Mesenchymal stem cell (in vitro differentiated cells and primary cell): ENCODE data around the gene LCMT1.

Source experiments
- DNase-seq: peaks from one replicate; pipeline ENCODE4 v3.0.0-alpha.2; 2013
- H2AFZ ChIP-seq: one replicate; pipeline ENCODE4 v1.6.1; 2013; ENCODE audit warnings: low read depth, mild to moderate bottlenecking, control low read depth, inconsistent platforms, low read length, moderate library complexity
- H2AK5ac ChIP-seq: 2 replicates; pipeline ENCODE4 v1.6.1; 2013; ENCODE audit warnings: low read length, moderate library complexity, mild to moderate bottlenecking, inconsistent platforms; ENCODE audit not compliant: severe bottlenecking
- H2BK120ac ChIP-seq: one replicate; pipeline ENCODE4 v1.6.1; 2013; ENCODE audit warnings: low read depth, mild to moderate bottlenecking, inconsistent platforms, low read length, moderate library complexity
- H2BK12ac ChIP-seq, 2 experiments: one replicate each; pipeline ENCODE4 v1.6.1; 2013; ENCODE audit warnings: inconsistent platforms in 2 of 2, low read length in 2 of 2, mild to moderate bottlenecking in 2 of 2, moderate library complexity in 2 of 2, control low read depth in 1 of 2
- H2BK15ac ChIP-seq: one replicate; pipeline ENCODE4 v1.6.1; 2013; ENCODE audit warnings: mild to moderate bottlenecking, low read depth, inconsistent platforms; ENCODE audit not compliant: poor library complexity, severe bottlenecking
- H2BK5ac ChIP-seq: 2 replicates; pipeline ENCODE4 v1.6.1; 2013; ENCODE audit warnings: low read depth, mild to moderate bottlenecking, low read length, control low read depth, inconsistent platforms; ENCODE audit not compliant: poor library complexity, severe bottlenecking
- H3K14ac ChIP-seq, 2 experiments: one replicate each; pipeline ENCODE4 v1.6.1; 2013; ENCODE audit warnings: inconsistent platforms in 2 of 2, low read length in 2 of 2, control low read depth in 1 of 2, mild to moderate bottlenecking in 1 of 2, moderate library complexity in 1 of 2
- H3K18ac ChIP-seq, 2 experiments: one replicate each; pipeline ENCODE4 v1.6.1; 2013; ENCODE audit warnings: inconsistent platforms in 2 of 2, low read length in 2 of 2, control low read depth in 1 of 2, low read depth in 1 of 2, mild to moderate bottlenecking in 1 of 2
- H3K23ac ChIP-seq, 2 experiments: one replicate each; pipeline ENCODE4 v1.6.1; 2013; ENCODE audit warnings: inconsistent platforms in 2 of 2, low read length in 2 of 2, mild to moderate bottlenecking in 2 of 2, moderate library complexity in 2 of 2, control low read depth in 1 of 2
- H3K27ac ChIP-seq: 2 replicates; pipeline ENCODE4 v1.5.1; 2013; ENCODE audit warnings: mild to moderate bottlenecking, moderate library complexity, low read length, control low read depth, inconsistent platforms; ENCODE audit not compliant: poor library complexity, severe bottlenecking
- H3K27me3 ChIP-seq, 2 experiments: 2 replicates each; pipeline versions ENCODE4 v1.6.1 to v1.7.0; 2013; ENCODE audit warnings: low read length in 2 of 2, mild to moderate bottlenecking in 2 of 2, moderate library complexity in 2 of 2, control low read depth in 1 of 2, inconsistent platforms in 1 of 2; ENCODE audit not compliant: control insufficient read depth in 1 of 2, insufficient read depth in 1 of 2
- H3K36me3 ChIP-seq, 2 experiments: 2 replicates each; pipeline versions ENCODE4 v1.6.1 to v1.7.0; 2013; ENCODE audit warnings: low read length in 2 of 2, control low read depth in 1 of 2, inconsistent platforms in 1 of 2, low read depth in 1 of 2, mild to moderate bottlenecking in 1 of 2; ENCODE audit not compliant: insufficient read depth in 2 of 2, control insufficient read depth in 1 of 2
- H3K4ac ChIP-seq, 2 experiments: one replicate each; pipeline ENCODE4 v1.6.1; 2013; ENCODE audit warnings: inconsistent platforms in 2 of 2, low read length in 2 of 2, mild to moderate bottlenecking in 2 of 2, moderate library complexity in 2 of 2, control low read depth in 1 of 2, low read depth in 1 of 2
- H3K4me1 ChIP-seq: 2 replicates; pipeline ENCODE4 v1.6.1; 2013; ENCODE audit warnings: low read depth, low read length, control low read depth; ENCODE audit not compliant: control insufficient read depth, insufficient read depth
- H3K4me2 ChIP-seq: 2 replicates; pipeline ENCODE4 v1.6.1; 2013; ENCODE audit warnings: low read length, mild to moderate bottlenecking, inconsistent platforms; ENCODE audit not compliant: poor library complexity, severe bottlenecking
- H3K4me3 ChIP-seq, 2 experiments: 2 replicates each; pipeline versions ENCODE4 v1.5.1 to v1.7.0; 2013; ENCODE audit warnings: low read length in 2 of 2, mild to moderate bottlenecking in 2 of 2, control low read depth in 1 of 2, low read depth in 1 of 2; ENCODE audit not compliant: insufficient read depth in 1 of 2
- H3K79me1 ChIP-seq: replicated peaks from 2 replicates; pipeline ENCODE4 v1.6.1; 2013; ENCODE audit warnings: mild to moderate bottlenecking, control low read depth, low read length, inconsistent platforms; ENCODE audit not compliant: poor library complexity, severe bottlenecking
- H3K9ac ChIP-seq: 2 replicates; pipeline ENCODE4 v1.7.0; 2013; ENCODE audit warnings: mild to moderate bottlenecking, low read length, moderate library complexity
- H3K9me3 ChIP-seq: 2 replicates; pipeline ENCODE4 v1.7.0; 2013; ENCODE audit warnings: mild to moderate bottlenecking, low read length; ENCODE audit not compliant: control insufficient read depth
- H4K8ac ChIP-seq: one replicate; pipeline ENCODE4 v1.6.1; 2013; ENCODE audit warnings: inconsistent platforms, mild to moderate bottlenecking, low read length, moderate library complexity
- H4K91ac ChIP-seq: one replicate; pipeline ENCODE4 v1.6.1; 2013; ENCODE audit warnings: mild to moderate bottlenecking, low read length, inconsistent platforms
- WGBS: methylation state at CpG from one replicate; pipeline ENCODE4 v1.1.7; 2013; ENCODE audit warnings: mixed read lengths; 5-methylcytosine and 5-hydroxymethylcytosine counted together

LCMT1 gene

GRCh38 chr16:25141648-25142047 is 30.1 kb downstream of the LCMT1 start:
- no peaks in the 10 kb centered on the region for H3K27me3 ChIP-seq
- no peak overlapping the region for H3K4me2 ChIP-seq
- no peak overlapping the region for H4K8ac ChIP-seq
- 98% methylated on average over 2 of the region's 2 CpGs for WGBS
- no peak overlapping the region for H3K18ac ChIP-seq
- no peak overlapping the region for H3K23ac ChIP-seq
- no peak for DNase-seq
- no peak overlapping the region for H3K27ac ChIP-seq
- no peak overlapping the region for H2BK5ac ChIP-seq
- H3K9me3 ChIP-seq = no peaks in the 10 kb centered on the region
- peaks cover 22 to 90% of the 10 kb centered on the region in 2 experiments for H3K36me3 ChIP-seq
- no peak overlapping the region for H2BK120ac ChIP-seq
- peak overlapping the region; percentile 30 for H2AK5ac ChIP-seq
- no peak overlapping the region for H2AFZ ChIP-seq
- peaks cover 9% of the 10 kb centered on the region for H3K79me1 ChIP-seq
- no peak overlapping the region for H3K4ac ChIP-seq
- H2BK12ac ChIP-seq = no peak overlapping the region
- H3K4me3 ChIP-seq = no peak overlapping the region
- no peak overlapping the region for H4K91ac ChIP-seq
- no peak overlapping the region for H2BK15ac ChIP-seq
- H3K9ac ChIP-seq = no peak overlapping the region
- no peak overlapping the region for H3K14ac ChIP-seq
- peaks cover 16% of the 10 kb centered on the region for H3K4me1 ChIP-seq

GRCh38 chr16:25143928-25144327 is 32.4 kb downstream of the LCMT1 start:
- no peak overlapping the region for H3K4me2 ChIP-seq
- H3K23ac ChIP-seq = no peak overlapping the region
- H3K14ac ChIP-seq = no peak overlapping the region
- no peak for DNase-seq
- no peak overlapping the region for H2AFZ ChIP-seq
- WGBS = 88% methylated on average over 2 of the region's 2 CpGs
- peaks cover 15 to 83% of the 10 kb centered on the region in 2 experiments for H3K36me3 ChIP-seq
- H4K8ac ChIP-seq = no peak overlapping the region
- H3K18ac ChIP-seq = no peak overlapping the region
- no peak overlapping the region for H2BK12ac ChIP-seq
- peaks cover 14% of the 10 kb centered on the region for H3K4me1 ChIP-seq
- no peak overlapping the region for H3K27ac ChIP-seq
- H2AK5ac ChIP-seq = no peak overlapping the region
- no peak overlapping the region for H3K4me3 ChIP-seq
- H3K9ac ChIP-seq = no peak overlapping the region
- no peak overlapping the region for H2BK5ac ChIP-seq
- no peaks in the 10 kb centered on the region for H3K27me3 ChIP-seq
- H3K9me3 ChIP-seq = no peaks in the 10 kb centered on the region
- no peak overlapping the region for H4K91ac ChIP-seq
- H3K4ac ChIP-seq = no peak overlapping the region
- peaks cover 3% of the 10 kb centered on the region for H3K79me1 ChIP-seq
- no peak overlapping the region for H2BK15ac ChIP-seq
- H2BK120ac ChIP-seq = no peak overlapping the region

GRCh38 chr16:25148568-25149215 is 37.1 kb downstream of the LCMT1 start:
- no peak overlapping the region for H2BK120ac ChIP-seq
- peak overlapping the region; percentile 23 for H2AK5ac ChIP-seq
- H3K4ac ChIP-seq = no peak overlapping the region
- 47% methylated on average over 19 of the region's 22 CpGs for WGBS
- no peaks in the 10 kb centered on the region for H3K27me3 ChIP-seq
- no peak overlapping the region for H3K23ac ChIP-seq
- no peak for DNase-seq
- H3K9ac ChIP-seq = no peak overlapping the region
- no peak overlapping the region for H2BK12ac ChIP-seq
- no peak overlapping the region for H4K8ac ChIP-seq
- no peak overlapping the region for H2BK15ac ChIP-seq
- H3K14ac ChIP-seq = no peak overlapping the region
- H3K4me3 ChIP-seq = no peak overlapping the region
- H3K9me3 ChIP-seq = no peaks in the 10 kb centered on the region
- H2AFZ ChIP-seq = no peak overlapping the region
- no peak overlapping the region for H4K91ac ChIP-seq
- no peaks in the 10 kb centered on the region for H3K79me1 ChIP-seq
- H3K4me2 ChIP-seq = no peak overlapping the region
- no peak overlapping the region for H3K18ac ChIP-seq
- no peak overlapping the region for H3K27ac ChIP-seq
- H3K4me1 ChIP-seq = peaks cover 9% of the 10 kb centered on the region
- H2BK5ac ChIP-seq = no peak overlapping the region
- H3K36me3 ChIP-seq = peaks cover 19 to 68% of the 10 kb centered on the region in 2 experiments

DNA sequence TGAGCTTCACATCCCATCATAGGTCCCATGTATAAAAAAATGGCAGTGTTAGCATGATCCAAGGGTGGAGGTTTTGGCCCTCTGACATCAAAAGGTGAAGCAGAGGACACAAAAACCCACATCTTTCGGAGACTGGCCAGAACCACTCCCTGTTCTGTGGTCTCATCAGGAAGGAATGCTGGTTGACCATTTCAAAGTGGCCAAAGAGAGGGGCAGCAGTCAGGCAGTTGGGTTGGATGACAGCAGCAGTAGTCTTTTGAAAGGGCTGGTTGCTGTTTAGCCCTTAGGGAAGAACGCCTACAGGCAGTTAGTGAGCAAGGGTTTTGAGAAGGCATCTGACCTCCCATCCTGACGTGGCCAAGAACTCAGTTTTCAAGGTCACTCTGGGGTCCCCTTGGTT is 40.5 kb downstream of the LCMT1 start:
- no peak overlapping the region for H3K9ac ChIP-seq
- no peak overlapping the region for H3K4ac ChIP-seq
- H3K4me1 ChIP-seq = peaks cover 13% of the 10 kb centered on the region
- no peak overlapping the region for H3K4me3 ChIP-seq
- H3K23ac ChIP-seq = no peak overlapping the region
- no peaks in the 10 kb centered on the region for H3K9me3 ChIP-seq
- H3K36me3 ChIP-seq = peaks cover 5 to 60% of the 10 kb centered on the region in 2 experiments
- H3K18ac ChIP-seq = no peak overlapping the region
- no peak overlapping the region for H4K91ac ChIP-seq
- no peaks in the 10 kb centered on the region for H3K27me3 ChIP-seq
- no peak overlapping the region for H2BK5ac ChIP-seq
- no peak overlapping the region for H2AFZ ChIP-seq
- no peak overlapping the region for H3K14ac ChIP-seq
- no peak overlapping the region for H3K27ac ChIP-seq
- no peak overlapping the region for H2AK5ac ChIP-seq
- no peak overlapping the region for H2BK15ac ChIP-seq
- H3K79me1 ChIP-seq = no peaks in the 10 kb centered on the region
- no peak overlapping the region for H2BK12ac ChIP-seq
- H4K8ac ChIP-seq = no peak overlapping the region
- DNase-seq = peak; percentile 22
- H2BK120ac ChIP-seq = no peak overlapping the region
- 71% methylated on average over 3 of the region's 3 CpGs for WGBS
- no peak overlapping the region for H3K4me2 ChIP-seq
